A673 (cell line): ENCODE measurements around the gene DPEP2.

Experiments used
- EZH2 ChIP-seq: fragments of 200-600 bp; sonication (generic); IDR thresholded peaks from 2 replicates; pipeline ENCODE4 v1.6.1; 2017; ENCODE audit warnings: borderline replicate concordance, low read depth, mild to moderate bottlenecking, mixed read lengths, antibody characterized with exemption, low read length; ENCODE audit not compliant: poor library complexity, severe bottlenecking
- TF ChIP-seq, protein P1 (sequence below): fragments of 300-800, 200-600 bp; sonication (generic); conservative IDR thresholded peaks from 2 replicates; pipeline ENCODE4 v1.5.1; 2017; ENCODE audit warnings: low read depth, mild to moderate bottlenecking, antibody characterized with exemption, low read length, moderate library complexity, mixed read lengths

DNA sequence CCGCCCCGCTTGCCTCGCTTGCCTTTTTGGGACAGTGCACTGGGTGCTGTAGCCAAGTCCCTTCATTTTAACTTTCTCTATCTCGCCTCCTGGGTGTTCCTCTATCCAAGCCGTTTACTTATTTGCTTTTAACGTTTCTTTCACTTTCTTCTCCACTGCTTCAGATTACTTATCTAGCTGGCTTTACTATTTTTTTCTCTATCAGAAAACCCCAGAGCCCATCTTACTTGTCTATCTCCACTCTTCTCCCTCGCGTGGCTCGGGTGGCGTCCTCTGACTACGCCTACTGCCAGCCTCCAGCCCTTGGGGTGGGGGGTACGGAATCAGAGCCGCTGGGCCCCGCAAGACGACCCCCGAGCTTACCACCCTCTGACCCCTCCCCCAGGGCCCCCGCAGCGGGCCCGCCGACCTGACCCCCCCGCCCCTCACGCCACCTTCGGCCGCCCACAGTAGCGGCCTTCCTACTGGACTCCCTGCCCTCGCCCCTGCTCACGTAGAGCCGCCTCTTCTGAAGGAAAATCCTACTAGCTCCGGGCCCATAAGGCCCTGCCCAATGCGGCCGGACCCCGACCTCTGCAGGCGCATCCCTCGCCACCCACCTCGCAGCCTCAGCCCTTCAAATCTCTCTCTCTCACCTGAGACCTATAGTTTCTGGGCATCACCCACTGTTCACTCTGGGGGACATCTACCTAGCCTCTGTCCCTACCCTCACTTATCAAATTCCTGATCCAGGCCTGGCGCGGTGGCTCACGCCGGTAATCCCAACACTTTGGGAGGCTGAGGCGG is 29.8 kb downstream of the DPEP2 start:
- TF ChIP-seq, protein P1, sequence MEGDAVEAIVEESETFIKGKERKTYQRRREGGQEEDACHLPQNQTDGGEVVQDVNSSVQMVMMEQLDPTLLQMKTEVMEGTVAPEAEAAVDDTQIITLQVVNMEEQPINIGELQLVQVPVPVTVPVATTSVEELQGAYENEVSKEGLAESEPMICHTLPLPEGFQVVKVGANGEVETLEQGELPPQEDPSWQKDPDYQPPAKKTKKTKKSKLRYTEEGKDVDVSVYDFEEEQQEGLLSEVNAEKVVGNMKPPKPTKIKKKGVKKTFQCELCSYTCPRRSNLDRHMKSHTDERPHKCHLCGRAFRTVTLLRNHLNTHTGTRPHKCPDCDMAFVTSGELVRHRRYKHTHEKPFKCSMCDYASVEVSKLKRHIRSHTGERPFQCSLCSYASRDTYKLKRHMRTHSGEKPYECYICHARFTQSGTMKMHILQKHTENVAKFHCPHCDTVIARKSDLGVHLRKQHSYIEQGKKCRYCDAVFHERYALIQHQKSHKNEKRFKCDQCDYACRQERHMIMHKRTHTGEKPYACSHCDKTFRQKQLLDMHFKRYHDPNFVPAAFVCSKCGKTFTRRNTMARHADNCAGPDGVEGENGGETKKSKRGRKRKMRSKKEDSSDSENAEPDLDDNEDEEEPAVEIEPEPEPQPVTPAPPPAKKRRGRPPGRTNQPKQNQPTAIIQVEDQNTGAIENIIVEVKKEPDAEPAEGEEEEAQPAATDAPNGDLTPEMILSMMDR: no peak
- no peak for TF ChIP-seq EZH2
